GM19452 (cell line): ENCODE results near the gene SNN.
A peak's percentile ranks its signal among the peaks of the same experiment; 100 is the strongest.

Source experiments
- ATAC-seq: cut with Tn5 transposase; IDR thresholded peaks from one replicate; pipeline ENCODE4 v1.9.1; 2021; ENCODE audit not compliant: unreplicated experiment

Gene SNN

DNA sequence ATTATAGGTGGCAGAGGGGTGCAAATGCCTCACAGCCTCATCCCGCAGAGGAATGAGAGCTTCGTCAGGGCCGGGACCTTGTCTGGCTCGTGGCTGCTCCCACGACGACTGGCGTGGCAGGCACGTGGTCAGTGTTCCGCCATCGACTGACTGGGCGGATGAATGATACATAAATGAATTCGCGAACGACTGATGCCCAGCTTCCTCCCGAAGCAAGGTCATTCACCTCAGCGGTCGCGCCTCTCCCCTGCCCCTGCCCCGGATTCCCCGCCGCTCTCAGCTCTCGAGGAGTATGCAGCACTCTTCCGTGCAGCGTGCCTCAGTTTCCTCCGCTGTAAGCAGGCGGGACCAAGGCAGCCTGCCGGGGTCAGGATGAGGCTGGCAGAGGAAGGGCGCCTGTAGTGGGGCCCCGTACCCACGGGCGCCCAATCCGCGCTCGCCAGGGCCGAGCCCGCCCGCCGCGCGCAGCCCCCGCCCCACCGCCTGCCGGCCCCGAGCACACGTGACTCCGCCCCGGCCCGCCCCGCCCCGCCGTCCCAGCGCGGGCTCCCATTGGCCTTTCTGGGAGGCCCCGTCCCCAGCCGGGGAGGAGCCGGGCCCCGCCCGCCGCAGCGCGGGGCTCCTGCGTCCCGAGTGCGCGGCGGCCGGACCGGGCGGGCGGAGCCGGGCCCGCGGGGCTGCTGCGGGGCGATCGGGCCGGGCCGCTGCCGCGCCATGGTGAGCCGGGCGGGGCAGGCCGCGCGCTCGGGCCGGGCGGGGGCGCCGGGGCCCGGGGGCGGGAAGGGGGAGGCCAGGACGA, at the start of gene SNN:
Gene SNN, plus strand, starts transcription at position 632 of the 799 bp plus-strand sequence. CDS start 7,605 bp downstream, outside the sequence.
- peak; percentile 53 for ATAC-seq

DNA sequence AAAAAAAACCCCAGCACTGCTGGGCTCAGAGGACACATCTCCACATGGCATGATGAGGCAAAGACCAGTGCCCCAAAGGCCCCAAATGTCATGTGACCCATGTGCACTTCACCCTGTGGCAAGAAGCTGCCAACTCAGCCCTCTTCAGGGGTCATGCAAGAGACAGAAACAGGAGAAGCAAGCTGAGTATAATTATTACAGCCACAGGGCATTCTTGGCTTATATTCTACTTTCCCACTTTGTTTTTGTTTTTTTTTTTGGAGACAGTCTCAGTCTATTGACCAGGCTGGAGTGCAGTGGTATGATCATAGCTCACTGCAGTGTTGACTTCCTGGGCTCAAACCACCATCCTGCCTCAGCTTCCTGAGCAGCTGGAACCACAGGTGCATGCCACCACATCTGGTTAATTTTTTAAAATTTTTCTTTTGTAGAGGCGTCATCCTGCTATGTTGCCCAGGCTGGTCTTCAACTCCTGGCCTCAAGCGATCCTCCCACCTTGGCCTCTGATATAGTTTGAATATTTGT, 48.9 kb upstream of the SNN start:
- ATAC-seq: no peak

DNA sequence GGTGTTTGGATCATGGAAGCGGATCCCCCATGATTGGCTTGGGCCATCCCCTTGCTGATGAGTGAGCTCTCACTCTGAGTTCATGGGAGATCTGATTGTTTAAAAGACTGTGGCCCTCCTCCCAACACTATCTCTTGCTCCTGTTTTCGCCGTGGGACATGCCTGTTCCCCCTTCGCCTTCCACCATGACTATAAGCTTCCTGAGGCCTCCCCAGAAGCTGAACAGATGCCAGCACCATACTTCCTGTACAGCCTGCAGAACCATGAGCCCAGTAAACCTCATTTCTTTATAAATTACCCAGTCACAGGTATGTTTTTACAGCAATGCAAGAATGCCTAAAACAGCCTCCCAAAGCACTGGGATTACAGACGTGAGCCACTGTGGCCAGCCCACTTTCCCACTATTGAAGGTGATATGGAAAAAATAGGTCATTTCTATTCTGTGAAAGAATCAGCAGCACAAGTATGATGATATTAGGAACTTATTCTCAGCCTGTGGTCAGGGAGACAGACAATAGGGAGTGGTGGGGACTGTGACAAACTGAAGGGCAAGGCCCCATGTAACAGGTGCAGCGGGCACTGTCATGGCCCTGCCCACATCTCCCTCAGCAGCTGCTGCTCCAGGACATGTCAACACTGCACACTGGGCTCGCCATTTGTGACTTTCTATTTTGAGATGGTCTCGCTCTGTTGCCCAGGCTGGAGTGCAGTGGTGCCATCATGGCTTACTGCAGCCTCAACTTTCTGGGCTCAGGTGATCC, 47.8 kb upstream of the SNN start:
- no peak for ATAC-seq

DNA sequence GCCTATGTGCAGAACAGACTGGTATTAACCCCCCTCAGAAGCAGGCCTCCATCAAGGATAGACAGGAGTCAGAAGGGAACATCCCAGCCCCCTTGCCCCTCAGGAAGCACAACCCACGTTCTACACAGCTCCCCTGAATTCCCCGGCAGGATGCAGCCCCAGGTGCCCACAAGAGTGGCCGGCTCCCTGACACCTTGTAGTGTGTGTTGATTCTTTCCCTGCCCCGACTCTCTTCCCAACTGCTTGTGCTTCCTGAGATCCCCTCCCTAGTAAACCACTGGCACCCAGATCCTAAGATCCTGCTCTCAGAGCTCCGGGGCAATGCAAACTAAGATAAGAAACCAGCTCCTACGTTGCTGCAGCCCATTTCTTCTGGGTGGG, 46.7 kb upstream of the SNN start:
- no peak for ATAC-seq

DNA sequence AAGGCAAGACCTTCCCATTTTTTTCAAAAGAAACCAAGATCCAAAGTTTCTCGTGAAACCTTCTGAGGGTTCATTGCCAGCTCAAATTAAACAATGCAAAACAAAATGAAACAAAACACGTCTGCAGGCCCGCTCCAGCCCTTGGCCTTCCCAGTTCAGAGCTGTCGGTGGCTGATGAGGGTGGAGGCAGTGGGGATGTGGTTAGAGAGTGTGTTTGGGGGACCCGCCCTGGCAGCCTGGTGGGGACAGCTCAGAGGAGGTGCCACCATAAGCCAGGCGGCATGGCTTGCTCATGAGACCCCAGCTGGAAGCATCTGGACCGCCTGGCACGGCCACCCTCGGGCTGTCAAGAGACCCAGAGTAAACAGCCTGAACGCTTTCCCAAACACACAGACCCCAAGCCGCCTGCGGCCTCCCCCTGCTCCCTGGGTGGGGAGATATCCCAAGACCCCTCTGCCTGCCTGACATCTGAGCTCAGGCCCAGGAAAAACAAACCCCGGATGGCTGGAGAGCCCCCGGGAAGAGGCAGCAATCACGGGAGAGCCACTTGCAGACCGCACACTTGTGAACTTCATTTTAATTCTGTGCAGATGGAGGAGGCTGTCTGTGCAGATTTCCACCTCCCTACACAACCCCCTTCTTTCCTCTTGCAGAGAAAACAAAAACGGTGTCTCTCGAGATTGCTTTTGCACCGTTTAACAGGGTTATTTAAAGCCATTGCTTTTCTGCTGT, 46.2 kb upstream of the SNN start:
- no peak for ATAC-seq

DNA sequence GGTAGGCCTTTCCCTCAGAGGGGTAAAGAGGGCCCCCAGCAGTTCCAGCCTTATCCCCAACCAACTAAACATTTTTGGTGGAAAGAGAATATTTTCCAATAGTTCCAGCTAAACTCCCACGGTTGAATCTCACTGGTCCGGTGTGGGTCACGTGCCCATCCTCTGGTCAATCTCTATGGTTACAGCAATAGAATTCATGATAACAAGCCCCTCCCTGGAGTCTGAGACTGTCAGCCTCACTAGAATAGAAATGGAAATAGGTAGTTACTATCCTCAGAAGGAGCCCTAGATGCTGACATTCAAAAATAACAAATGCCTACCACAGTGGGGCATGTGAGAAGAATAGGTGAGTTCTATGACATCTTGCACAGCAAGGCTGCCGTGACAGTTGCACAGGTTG, 44.0 kb upstream of the SNN start:
- no peak for ATAC-seq

DNA sequence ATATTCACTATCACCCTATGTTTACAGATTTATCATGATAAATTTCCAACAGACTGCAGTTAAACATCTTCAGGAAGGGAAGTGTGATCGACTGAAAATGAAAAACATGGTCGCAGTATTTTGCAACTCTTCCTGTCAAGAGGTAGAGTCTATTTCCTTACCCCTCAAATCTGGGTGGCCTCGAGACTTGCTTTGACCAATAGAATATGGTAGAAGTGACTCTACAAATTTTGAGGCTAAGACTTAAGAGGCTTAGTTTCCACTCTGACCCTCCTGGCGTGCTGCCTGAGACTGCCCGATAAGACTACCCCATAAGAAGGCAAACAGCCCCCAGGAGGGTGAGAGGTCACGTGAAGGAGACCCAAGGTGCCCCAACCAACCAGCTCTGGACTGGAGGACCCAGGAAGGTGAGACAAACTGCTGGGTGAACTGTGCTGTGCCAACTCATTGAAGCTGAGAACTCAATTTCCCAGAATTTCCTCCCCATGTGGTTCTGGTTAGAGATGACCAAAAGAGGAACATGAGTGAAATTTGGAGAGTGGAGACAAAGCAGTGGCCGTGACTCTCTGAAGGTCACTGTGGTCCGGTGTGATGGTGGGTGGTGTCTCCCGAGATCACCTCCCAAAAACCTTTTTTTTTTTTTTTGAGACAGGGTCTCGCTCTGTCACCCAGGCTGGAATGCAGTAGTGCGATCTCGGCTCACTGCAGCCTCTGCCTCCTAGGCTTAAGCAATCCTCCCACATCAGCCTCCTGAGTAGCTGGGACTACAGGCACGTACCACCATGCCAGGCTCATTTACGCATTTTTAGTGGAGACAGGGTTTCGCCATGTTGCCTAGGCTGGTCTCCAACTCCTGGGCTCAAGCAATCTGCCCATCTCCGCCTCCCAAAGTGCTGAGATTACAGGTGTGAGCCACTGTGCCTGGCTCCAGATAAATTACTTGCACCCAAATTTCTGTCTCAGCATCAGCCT, 43.3 kb upstream of the SNN start:
- ATAC-seq: no peak

DNA sequence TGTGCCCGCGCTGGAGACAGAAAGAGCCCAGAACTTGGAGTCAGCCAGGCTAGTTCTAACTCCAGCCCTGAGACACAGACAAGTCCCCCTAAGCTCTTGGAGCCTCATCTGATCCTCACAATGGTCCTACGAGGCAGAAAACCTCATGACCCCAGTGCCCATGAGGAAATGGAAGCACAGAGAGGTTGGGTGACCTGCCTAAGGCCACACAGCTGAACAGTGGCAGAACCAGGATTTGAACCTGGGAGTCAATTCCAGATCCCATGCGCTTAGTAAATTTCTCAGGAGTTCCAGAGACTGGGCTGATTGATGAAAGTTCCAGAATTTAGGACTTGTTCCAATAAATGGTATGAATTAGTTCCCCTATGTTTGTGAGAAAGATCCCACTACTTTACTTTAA, 42.5 kb upstream of the SNN start:
- no peak for ATAC-seq

DNA sequence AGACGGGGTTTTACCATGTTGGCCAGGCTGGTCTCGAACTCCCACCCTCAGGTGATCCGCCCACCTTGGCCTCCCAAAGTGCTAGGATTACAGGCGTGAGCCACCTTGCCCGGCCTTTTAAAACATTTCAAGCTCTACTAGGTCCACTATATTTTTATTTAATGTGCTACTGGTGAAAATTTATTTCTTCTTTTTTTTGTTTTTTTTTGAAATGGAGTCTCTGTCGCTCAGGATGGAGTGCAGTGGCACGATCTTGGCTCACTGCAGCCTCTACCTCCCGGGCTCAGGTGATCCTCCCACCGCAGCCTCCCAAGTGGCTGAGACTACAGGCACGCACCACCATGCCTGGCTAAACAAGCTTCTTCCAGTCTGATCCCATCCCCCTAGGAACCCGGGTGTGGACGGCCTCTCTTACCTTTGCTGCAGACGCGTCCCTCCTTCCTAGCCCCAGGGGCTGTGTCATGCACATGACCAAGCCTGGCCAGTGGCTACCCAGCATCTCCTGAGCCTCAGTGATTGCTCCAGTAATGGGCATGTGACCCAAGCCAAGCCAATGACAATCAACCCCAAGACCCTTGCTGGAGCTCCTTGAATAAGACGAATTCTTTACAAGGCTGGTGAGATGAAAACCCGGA, 41.5 kb upstream of the SNN start:
- no peak for ATAC-seq

DNA sequence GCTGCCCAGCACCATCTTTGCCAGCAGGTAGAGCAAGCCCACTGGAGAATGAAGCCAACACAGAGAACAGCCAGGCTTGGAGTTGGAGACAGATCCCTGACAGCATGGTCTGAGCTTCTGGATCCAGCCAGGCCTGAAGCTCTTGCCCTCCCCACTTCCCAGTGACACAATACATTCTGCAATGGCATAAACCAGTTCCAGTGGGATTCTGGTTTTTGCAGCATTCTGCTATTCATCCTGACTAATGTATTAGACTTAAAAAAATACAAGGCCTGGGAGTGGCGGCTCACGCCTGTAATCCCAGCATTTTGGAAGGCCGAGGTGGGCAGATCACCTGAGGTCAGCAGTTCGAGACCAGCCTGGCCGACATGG, 41.0 kb upstream of the SNN start:
- no peak for ATAC-seq

DNA sequence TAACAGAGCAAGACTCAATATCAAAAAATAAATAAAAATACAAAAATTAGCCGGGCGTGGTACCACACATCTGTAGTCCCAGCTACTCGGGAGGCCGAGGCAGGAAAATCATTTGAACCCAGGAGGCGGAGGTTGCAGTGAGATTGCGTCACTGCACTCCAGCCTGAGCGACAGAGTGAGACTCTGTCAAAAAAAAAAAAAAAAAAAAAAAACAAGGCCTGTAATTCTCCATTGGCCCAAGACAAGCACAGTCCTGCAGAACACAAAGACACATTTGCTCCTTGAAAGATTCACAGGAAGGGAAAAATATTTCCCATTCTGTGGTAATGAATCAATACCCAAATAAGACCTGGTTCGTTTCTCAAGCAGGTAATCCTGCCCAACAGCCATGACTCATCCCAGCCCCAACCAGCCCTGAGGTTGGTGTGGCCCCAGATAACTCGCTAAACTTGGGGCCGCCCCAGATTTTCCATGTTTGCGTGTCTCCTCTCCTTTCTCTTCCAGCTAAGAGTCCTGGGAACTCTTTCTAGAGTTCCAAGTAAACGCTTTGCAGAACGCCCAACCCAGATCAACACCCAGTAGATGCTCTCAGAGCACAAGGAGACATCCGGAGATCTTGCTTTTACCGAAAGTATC, 40.3 kb upstream of the SNN start:
- ATAC-seq: no peak

DNA sequence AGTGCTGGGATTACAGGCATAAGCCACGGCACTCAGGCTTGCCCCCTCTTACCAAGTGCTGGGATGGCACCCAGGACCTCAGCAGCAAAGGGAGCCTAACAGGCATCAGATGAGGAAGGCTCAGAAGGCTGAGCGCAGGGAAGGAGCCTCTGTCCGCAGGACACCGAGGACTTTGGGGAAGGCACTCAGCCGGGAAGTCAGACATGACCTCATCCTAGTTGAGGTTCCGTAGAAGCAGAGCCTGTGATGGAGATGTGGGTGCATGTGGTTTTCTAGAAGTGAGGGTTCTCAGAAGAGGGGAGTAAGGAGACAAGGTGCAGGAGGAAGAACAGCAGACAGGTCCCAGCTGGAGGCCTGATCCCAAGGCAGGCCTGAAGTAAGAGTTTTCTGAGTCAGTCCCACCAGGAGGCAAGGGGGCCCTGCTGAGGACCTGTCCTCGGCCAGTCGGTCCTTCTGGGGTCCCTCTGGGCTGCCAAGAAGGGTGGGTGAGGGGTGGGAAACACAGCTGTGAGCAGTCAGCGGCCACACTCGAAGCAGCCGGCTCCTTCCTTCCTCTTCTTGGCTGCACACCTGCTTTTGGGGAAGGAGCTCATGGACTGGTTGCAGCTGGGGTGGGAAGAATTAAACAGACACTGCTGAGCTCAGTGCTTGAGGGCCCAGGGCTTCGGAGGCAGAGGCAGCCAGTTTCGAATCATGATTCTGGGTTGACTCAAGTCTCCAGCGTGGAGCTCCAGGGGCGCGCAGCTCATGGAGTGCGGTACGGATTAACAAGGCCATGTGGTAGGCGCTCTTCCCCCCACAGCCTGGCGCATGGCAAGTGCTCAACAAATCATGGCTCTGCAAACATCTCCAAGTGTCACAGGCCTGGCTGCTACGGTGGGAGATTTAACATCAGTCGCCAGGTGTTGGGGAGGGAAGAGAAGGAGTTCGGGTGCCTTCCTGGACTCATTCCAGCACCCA, 38.9 kb upstream of the SNN start:
- ATAC-seq: no peak

DNA sequence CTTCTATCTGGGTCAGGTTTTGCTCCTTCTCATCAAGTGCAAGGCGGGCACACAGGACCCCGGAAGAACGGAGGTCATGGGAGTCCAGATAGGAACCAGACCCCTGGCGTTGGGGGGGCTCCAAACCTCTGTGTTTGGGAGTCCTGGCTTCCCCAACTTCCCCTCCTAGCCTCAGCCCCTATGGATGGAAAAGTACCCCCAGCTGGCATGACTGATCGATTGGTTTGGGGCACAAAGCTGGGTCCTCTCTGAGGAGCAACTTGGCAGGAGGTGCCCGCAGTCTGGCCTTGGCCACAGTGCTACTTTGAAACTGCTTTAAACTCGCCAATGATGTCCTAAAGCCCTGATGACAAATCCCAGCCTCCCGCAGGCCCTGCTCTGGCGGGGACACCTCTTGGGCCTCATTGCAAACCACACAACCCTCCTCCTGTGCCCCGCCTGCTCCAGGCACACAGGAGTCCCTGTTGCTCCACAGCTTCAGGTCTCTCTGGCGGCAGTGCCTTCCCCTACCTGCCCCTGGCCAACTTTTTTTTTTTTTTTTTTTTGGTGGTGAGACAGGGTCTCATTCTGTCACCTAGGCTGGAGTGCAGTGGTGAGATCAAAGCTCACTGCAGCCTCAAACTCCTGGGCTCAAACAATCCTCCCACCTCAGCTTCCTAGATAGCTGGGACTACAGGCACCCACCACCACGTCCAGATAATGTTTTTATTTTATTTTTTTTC, 38.0 kb upstream of the SNN start:
- ATAC-seq: no peak

DNA sequence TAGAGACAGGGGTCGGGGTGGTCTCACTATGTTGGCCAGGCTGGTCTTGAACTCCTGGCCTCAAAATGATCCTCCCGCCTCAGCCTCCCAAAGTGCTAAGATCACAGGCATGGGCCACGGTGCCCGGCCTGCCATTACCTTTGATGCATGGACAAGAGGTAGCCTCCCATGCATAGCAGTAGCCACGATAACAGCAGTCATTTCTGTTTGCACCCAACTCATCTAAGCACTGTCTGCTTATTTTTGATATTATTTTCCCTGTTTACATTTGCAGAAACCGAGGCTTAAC, 37.5 kb upstream of the SNN start:
- no peak for ATAC-seq

DNA sequence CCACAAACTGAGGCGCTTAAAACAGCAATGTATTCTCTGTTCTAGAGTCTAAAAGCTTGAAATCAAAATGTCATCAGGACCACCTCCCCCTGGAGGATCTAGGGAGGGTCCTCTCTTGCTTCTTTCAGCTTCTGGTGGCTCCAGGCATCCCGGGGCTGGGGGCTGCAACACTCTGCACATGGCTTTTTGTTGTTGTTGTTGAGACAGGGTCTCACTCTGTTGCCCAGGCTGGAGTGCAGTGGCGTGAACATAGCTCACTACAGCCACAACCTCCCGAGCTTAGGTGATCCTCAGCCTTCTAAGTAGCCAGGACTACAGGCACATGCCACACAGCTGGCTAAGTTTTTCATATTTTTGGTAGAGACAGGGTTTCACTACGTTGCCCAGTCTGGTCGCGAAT, 37.0 kb upstream of the SNN start:
- ATAC-seq: no peak

DNA sequence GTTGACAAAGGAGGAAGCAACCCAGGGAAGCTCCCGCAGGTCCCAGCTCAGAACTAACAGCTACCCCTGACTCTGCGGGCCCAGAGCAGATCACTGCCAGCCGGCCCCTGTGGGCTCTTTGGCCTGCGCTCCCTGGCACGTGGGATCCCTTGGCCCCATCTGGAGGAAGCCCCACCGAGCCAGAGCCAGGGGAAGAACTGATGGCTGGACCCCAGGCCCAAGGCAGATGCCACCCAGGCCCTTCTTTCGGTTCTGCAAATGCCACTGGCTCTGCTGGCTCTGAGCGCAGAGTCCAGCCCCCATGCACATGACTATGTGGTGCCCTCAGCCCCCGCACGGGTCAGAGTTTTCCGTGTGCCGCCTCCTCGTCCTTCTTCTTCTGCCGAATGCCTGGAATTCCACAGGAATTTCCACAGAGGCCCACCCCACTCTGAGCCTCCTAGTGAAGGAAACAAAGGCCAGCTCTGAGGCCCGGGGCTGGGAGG, 35.8 kb upstream of the SNN start:
- ATAC-seq: no peak

DNA sequence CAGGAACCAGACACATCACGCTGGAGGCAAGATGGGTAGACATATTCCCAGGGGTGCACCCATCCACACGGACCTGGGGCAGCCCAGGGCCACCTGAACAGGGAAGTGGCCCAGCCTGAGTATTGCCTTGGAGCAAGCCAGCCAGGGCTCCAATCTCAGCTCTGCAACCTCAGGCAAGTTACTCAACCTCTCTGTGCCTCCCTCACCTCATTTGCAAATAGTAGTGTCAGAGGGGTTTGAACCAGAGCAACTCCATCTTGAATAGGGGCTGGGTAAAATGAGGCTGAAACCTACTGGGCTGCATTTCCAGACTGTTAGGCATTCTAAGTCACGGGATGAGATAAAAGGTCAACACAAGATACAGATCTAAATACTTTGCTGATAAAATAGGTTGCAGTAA, 35.1 kb upstream of the SNN start:
- no peak for ATAC-seq

DNA sequence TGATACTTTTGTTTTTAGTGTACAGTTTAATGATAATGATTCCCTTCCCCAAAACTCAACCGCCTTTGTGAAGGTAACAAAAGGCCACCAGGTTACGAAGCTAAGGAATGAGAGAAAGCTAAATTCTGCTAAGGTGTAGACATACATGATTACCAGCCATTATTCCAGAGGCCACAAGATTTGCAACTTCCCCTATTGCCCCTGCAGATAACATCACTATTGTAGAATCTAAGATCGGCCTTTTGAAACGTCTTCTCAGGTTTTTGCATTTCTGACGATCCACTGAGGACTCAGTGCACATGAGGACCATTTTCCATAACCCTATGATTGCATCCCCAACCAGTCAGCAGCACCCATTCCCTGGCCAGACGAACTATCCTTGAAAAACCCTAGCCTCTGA, 33.9 kb upstream of the SNN start:
- no peak for ATAC-seq
